8988T (cell line): Measurements from ENCODE around the gene HECTD3.
"Not testable (repeated sequence)": the region's sequence is repeated elsewhere in the genome, so short reads cannot be mapped to it uniquely, and the experiment has no call there.

Source experiments
- DNase-seq: peaks from one replicate; pipeline ENCODE4 v3.0.0; 2011

The HECTD3 gene

DNA sequence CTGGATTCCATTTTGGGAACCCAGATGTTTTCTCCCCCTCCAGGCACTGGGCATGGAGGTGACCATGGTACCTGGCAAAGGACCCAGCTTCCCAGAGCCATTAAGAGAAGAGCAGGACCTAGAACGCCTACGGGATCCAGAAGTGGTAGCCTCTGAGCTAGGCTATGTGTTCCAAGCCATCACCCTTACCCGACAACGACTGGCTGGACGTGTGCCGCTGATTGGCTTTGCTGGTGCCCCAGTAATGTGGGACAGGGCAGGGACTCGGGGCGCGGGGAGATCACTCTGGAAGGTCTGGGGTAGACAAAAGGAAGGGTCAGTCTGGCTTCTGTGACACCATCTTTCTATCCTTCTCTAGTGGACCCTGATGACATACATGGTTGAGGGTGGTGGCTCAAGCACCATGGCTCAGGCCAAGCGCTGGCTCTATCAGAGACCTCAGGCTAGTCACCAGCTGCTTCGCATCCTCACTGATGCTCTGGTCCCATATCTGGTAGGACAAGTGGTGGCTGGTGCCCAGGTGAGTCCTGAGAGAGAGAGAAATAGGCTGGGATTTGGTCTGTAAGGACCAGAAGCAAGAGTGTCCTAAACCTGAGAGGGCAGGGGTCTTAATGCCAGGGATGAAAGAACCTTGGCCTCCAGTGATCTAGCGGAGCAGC is 2.6 kb upstream of the HECTD3 start:
- DNase-seq = no peak

DNA sequence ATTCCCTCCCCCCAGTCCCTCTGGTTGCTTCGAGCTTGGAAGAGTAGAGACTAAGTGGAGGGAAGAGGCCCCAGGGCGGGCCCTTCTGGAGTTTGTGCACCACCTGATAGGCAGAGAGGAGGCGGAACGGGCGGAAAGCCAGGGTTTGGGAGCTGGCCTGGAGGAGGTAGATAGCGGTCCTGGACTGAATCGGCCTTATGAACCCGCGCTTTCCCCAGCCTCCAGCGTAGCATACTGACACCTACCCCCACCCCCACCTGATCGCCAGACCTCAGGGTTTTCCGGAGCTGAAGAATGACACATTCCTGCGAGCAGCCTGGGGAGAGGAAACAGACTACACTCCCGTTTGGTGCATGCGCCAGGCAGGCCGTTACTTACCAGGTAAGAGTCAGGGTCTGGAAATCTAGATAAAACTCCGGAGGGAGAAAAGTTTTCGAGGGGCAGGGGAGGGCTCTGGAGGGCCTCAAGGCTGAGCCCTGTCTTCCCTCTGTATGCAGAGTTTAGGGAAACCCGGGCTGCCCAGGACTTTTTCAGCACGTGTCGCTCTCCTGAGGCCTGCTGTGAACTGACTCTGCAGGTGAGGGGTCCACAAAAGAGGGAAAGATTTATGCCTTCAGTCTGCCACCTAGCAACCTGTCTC is 1.6 kb upstream of the HECTD3 start:
- no peak for DNase-seq

DNA sequence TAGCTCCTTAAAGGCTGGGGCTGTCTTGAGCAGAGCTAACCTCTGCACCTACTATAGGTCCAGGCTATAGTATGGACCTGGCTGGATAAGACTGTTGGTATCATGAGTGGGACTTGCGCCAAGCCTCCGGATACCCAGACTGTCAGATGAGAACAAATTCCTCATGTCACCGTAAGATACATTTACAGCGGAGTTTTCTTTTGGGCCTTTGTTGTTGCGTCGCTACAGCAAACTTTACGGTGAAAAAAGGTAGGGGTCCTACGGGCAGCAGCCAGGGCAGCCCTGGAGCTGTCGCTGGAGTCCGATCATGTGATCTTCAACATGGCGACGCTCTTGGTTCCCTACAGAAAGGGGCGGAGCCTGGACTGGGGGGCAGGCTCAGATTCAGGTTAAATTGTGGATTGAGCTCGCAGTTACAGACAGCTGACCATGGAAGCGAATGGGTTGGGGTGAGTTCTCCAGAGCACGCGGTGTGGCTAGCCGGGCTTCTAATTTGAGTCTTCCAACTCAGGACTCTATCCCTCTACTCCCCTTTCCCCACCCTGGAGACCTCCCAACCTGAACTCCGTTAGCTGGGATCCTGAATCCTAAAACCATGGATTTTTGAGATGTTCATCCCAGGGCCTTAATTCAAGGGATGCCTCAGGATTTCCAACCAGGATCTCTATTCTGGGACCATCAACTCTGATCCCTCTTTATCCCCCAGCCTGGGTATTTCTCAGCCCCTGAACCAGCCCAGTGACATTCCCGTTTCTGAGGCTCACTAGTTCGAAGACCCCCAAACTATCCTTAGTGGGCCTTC is 914 bp upstream of the HECTD3 start, which contains the start of gene UROD:
Gene UROD (plus strand): TSS at position 418 of the 802 bp plus-strand sequence. CDS start 12 bp downstream, at position 430.
- DNase-seq = peak; percentile 62

DNA sequence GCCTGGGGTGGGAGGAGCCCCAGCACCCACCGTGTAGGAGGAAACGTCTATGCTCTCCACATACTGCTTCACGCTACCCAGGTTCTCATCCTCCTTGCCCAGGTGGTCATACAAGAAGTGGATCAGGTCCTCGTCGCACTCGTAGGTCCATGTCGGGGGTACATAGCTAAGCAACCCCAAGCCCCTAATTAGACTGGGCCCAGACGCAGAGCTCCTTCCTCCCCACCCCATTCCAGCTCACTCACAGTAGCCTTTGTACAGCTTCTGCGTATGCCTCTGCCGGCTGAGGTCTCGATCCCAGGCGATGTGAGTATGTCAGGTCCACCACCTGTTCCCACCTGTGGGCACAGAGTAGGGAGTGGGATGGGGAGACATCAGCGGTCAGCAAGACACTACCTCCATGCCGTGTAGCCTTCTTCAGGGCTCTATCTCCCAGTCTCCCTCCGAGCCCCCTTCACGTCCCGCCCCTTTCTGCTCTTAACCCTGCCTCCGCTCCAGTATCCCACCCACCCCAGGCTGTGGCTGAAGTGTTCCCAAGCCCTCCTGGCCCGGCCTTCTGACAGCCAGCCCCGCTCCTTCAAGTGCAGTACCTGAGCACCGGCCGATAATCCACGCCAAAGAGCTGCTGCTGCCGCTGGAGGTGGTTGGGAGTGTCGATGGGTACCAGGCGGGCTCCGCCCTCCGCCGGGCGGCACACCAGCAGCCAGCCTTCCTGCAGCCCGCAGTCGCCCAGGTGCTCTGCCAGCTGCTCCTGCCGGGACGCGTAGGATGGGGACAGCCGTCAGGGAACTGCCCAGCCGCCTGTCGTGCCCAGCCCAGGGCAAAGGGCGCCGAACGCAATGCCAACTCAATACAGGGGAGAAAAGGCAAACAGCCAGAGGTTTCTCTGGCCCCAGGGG is 919 bp downstream of the HECTD3 start:
- no peak for DNase-seq

DNA sequence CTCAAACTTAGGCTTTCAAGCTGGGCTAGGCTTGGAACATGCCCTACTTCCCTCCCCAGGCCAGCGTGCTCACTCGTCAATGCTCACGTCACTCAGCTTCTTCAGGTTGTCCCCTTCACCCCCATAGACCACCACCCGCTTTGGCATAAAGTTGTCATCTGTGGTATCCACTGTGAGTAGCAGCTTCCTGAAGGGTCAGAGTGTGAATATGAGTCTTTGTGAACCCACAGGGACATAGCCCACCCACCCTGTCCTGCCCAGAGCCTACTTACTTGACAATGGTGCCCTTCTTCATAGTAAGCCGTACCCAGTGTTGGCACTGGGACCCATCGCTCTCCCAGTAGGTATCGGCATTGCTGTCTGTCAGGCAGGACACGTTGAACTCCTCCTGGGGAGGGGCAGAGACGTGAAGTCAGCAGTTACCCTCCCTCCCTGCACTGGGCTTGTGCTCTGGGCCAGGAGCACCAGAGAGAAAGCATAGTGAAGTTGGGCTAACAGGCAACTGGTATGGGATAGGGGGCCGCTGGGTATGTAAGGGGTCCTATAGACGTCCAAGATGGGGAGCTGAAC is 1.7 kb downstream of the HECTD3 start:
- no peak for DNase-seq

DNA sequence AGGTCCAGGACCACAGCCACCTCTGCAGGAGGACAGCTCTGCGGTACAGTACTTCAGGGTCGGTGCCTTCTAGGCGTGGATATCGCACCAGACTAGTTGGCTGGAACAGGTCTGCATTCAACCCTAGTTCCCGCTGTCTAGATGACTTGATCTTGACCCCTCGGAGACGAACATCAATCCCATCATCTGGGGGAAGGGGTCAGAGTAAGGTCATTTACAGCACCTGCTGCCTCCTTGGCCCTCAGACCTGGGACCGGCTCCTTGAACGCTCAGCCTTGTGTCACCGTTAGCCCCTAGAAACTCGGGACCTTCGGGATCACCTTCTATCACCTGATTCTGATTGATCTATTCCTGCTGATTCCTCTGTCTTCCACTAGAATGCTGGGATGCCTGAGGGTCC is 2.6 kb downstream of the HECTD3 start:
- DNase-seq = no peak

DNA sequence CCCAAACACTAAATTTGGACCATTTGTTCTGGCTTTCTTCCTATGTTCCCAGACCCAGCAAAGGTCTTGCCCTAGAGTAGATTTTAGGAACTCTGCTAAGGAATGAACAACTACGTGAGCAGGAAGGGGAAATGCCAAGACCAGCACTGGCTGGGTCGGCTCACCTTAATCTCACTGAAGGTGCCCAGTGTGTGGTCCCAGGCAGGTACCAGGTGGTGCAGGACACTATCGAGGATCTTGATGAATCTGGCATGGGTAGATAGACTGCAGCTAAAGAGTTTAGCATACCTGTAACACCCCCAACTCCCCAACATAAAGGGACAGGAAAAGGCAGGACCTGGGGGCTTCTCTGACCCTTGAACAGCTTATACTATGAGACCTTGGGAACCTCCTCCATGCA is 3.0 kb downstream of the HECTD3 start:
- DNase-seq = no peak

DNA sequence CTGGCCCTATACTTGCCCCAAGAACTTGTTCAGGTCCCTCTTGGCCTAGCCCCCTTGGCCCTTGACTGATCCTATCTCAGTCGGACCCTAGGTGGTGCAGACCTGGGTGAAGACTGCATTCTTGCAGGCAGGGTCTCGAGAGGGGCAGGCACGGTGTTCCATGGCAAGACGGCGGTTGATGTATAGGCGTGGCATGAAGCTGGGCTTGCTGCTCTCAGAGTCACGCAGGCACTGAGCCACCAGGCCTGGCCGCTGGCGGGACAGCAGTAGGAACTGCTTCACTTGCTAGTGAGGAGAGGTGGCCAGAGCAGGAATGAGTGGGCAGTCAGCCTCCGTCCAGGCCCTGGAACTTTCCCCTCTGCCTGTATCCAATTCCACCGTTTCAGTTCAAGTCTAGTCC is 3.8 kb downstream of the HECTD3 start:
- DNase-seq = no peak

DNA sequence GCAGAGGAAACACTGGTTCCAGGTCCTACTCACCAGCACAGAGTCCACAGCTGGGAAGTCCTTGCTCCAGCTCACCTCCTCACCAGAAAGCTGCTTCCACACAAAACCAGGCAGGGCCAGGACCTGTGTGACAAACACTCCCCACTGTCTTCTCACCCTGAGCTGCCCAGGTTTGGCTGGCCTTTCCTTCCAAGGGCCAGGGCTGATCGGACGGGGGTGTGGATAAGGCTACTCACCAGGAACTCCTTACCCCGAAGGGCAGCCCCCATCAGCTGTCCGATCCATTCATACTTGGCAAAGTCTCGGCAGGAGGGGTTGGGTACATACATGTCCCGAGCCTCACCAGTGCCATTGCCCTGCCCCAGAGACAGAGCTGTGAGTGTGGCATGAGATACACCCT is 5.4 kb downstream of the HECTD3 start:
- no peak for DNase-seq

DNA sequence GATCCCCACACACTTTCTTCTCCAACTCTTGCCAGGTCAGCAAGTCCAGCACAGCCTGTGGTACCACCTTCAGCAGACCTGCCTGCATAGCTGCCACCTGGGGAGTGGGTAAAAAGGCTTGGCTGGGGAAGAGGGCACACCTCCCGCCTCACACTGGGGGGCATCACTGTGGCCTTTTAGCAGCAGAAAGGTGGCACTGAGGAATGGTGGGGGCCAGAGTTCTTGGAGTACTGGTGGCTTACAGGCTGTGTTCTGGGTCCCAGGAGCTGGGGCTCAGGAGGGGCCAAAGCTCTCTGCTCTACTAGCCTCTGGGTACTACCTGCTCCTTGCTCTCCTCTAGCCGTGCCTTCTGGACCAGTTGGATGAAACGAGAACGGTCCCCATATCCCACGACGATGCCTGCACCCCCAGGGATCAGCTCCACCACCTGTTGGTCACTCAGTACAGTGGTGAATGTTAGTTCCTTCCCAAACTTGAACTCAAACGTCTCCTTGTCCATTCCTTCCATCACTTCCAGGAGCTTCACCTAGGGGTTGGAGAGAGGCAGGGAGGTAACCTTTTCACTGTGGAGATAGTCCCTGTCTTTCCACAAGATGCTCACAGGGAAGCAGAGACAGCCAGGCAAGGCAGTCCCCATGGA is 6.7 kb downstream of the HECTD3 start:
- no peak for DNase-seq

DNA sequence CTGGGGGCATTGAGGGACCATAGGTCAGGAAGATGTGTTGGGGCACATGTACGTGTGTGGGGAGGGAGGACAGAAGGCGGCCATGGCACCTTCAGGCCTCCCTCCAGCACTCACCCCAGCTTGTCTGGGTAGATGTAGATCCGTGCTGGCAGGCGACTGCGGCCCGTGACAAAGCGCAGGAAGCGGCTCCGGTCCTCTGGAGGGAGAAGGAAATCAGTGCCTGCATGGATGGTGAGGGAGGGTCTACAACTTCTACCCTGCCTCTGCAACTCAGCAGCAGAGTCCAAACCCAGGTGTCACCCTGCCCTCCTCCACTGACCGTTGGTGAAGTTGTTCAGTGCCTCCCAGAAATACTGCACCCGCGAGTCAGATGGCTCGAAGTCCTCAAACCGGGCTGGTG is 7.4 kb downstream of the HECTD3 start:
- no peak for DNase-seq

DNA sequence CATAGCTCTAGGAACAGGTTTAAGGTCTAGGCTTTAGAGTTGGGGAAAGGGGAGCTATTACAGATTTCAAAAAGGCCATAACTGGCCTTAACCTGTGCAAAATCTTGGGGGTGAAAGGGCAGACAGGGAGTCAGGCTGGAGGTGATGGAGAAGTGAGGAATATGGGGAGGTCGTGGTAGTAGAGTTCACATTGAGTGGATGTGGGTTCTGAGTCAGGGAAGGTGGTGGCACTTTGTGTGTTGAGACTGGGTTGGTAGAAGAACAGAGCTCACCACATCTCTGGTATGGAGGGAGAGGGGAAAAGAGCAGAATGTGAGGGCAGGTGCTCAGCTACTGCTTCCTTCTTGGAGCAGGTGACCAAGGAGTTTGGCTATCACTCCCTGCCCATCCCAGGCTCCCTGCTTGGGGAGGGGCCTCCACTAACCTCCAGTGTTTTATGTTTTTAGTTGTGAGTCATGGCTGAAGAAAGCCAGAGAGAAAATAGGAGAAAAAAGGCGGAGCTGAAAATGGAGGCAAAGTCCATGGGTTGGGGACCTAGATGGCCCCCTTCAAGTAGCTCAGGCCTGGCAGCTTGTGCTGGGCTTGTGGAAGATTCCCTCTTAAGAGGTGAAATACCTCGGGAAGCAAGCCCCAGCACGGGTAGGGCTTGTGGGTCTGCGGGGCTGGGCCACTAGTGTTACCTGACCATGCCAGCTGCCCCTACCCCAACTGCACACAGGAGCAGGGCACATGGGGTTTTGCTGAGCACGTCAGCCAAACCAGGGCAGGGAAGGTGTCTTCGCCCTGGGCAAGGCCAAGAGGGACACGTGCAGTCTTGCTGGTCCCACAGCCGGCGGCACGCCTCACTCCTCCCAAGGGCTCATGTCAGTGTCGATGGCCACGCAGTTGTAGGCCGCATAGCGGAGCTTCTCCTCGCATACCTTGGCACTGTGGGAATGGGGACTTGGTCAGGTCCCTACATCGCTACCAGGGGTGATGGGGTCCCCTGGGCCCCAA is 8.2 kb downstream of the HECTD3 start:
- no peak for DNase-seq

DNA sequence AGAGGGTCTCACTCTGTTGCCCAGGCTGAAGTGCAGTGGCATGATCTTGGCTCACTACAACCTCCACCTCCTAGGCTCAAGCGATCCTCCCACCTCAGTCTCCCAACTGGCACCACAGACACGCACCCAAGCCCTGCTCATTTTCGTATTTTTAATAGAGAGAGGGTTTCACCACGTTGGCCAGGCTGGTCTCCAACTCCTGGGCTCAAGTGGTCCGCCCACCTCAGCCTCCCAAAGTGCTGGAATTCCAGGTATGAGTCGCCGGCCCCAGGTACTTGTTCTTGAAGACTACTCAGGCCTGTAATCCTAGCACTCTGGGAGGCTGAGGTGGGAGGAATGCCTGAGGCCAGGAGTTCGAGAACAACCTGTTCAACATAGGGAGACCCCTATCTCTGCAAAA is 9.5 kb downstream of the HECTD3 start:
- not testable (repeated sequence) for DNase-seq

DNA sequence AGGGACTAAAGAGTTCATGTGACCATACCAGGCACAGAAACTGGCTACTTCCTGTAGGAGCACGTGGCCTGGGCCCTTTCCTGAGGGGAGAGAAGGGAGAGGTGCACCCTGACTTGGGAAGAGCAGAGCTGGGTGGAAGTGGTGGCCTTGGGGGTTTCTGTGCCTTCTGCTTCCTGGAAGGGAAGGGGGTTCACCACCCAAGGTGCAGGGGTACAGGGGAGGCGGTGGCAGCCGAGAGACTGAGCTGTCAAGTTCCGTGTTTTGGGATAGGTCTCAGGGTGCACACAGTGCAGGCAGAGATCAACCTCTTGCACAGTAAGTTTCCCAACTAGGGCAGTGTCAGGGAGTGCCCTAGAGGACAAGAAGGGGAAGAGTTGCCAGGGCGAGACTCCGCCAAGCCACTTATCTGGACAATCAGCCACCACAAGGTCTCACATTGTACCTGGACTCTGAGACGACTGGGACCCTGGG is 10.1 kb downstream of the HECTD3 start:
- DNase-seq = no peak

DNA sequence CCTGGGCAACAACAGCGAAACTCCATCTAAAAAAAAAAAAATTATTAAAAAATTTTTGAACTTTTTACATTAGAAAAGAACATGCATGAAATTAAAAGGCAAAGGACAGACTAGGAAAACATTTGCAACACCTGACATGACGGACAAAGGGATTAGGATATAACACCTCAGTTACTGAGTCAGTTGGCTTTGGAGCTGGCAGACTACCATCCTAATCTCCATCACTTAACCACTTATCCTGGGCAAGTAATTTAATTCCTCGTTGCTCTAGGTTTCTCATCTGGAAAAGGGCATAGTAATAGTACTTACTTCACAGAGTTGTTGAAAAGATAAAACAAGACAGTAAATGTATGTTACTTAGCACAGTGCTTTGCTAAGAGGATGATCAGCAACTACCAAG is 11.9 kb downstream of the HECTD3 start:
- no peak for DNase-seq

DNA sequence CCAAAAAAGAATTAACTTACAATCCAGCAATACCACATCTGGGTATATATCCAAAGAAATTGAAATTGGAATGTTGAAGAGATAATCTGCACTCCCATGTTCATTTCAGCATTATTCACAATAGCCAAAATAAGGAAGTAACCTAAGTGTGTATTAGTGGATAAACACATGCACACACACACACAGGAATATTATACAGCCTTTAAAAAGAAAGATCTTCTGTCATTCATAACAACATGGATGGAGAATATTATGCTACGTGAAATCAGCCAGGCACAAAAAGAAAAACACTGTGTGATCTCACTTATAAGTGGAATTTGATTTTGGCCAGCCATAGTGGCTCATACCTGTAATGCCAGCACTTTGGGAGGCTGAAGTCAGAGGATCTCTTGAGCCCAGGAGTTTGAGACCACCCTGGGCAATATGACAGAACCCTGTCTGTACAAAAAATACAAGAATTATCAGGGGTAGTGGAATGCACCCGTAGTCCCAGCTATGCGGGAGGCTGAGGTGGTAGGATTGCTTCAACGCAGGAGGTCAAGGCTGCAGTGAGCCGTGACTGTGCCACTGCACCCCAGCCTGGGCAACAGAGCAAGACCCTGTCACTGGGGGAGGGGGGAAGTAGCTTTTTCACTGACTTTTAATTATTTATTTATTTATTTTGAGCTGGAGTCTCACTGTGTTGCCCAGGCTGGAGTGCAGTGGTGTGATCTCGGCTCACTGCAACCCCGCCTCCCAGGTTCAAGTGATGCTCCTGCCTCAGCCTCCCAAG is 15.5 kb downstream of the HECTD3 start:
- DNase-seq = no peak

DNA sequence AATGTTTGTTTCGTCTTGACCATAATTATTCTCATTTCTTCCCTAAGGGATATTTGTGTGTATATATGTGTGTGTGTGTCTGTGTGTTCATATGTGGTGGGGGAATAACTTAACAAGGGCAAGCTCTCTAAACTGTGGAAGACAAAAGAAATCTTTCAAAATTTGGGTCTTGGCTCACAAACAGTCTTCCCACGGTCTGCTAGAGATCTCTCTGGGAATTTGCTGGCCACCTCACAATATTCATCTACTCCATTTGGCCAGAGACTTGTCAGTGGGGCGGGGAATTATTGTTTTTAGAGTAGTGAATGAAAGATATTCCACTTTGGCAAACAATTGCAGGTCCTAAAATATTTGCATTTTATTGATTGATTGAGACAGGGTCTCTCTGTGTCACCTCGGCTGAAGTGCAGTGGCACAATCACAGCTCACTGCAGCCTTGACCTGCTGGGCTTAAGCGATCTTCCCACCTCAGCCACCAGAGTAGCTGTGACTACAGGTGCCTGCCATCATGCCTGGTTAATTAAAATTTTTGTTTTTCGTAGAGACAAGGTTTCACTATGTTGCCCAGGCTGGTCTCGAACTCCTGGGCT is 16.7 kb downstream of the HECTD3 start:
- no peak for DNase-seq

DNA sequence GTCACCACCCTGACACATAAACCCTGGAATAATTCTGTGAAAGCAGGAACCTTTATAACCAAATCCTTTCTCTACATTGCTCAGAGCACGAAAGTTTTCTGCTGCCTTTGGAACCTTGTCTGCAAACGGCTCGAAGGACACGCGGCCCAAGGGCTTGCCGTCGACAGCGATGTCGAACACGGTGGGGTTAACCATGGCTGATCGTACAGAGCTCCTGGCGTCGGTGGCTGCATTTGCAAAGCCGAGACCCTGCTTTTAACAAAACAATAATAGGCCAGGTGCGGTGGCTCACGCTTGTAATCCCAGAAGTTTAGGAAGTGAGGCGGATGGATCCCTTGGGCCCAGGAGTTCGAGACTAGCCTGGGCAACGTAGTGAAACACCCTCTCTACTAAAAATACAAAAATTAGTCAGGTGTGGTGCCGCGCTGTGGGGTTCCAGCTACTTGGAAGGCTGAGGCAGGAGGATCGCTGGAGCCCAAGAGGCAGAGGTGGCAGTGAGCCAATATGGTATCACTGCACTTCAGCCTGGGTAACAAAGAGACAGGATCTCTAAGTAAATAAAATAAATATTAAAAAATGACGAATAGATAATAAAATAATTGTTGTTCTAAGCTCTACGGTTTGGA is 22.5 kb downstream of the HECTD3 start:
- DNase-seq = no peak
